Osteoblast (primary cell): ENCODE results near the gene MRPS26. TPM values are rescaled to one million over a fixed set of nuclear protein-coding genes. Genes with fewer than 3 reads are reported as not detected.

Experiments used
- DNase-seq: peaks from one replicate; pipeline ENCODE4 v3.0.0; 2011; ENCODE audit warnings: low spot score, mixed read lengths; ENCODE audit not compliant: insufficient read length; ENCODE audit errors: missing footprints
- H2AFZ ChIP-seq: 2 replicates; pipeline ENCODE4 v1.6.0; 2011; ENCODE audit warnings: mild to moderate bottlenecking, low read length
- H3K27ac ChIP-seq: 2 replicates; pipeline ENCODE4 v1.5.1; 2011; ENCODE audit warnings: mild to moderate bottlenecking, low read depth, low read length, moderate library complexity
- H3K27me3 ChIP-seq: 2 replicates; pipeline ENCODE4 v1.6.0; 2012; ENCODE audit warnings: mild to moderate bottlenecking, control low read depth, inconsistent platforms, low read length, moderate library complexity; ENCODE audit not compliant: insufficient read depth
- H3K36me3 ChIP-seq: 2 replicates; pipeline ENCODE4 v1.5.1; 2011; ENCODE audit warnings: mild to moderate bottlenecking, low read length, control low read depth, moderate library complexity; ENCODE audit not compliant: insufficient read depth
- H3K4me1 ChIP-seq: 2 replicates; pipeline ENCODE4 v1.5.1; 2011; ENCODE audit warnings: mild to moderate bottlenecking, low read length, control low read depth, moderate library complexity; ENCODE audit not compliant: insufficient read depth
- H3K4me2 ChIP-seq: 2 replicates; pipeline ENCODE4 v1.6.0; 2011; ENCODE audit warnings: mild to moderate bottlenecking, low read length; ENCODE audit not compliant: insufficient read depth
- H3K4me3 ChIP-seq: fragments of 200-600 bp; sonication (generic); 3 replicates; pipeline ENCODE4 v1.5.1; 2012; ENCODE audit warnings: mild to moderate bottlenecking, low read length, inconsistent platforms; ENCODE audit not compliant: insufficient read depth
- H3K79me2 ChIP-seq: 2 replicates; pipeline ENCODE4 v1.6.0; 2012; ENCODE audit warnings: mild to moderate bottlenecking, low read length, control low read depth, inconsistent platforms; ENCODE audit not compliant: insufficient read depth
- H3K9me3 ChIP-seq: 2 replicates; pipeline ENCODE4 v1.5.1; 2011; ENCODE audit warnings: low read depth, low read length, control low read depth
- H4K20me1 ChIP-seq: 2 replicates; pipeline ENCODE4 v1.6.0; 2012; ENCODE audit warnings: mild to moderate bottlenecking, low read length, control low read depth; ENCODE audit not compliant: insufficient read depth
- total RNA-seq: library from RNA; depleted of rRNA; stranded (reverse); fragments of >200 nt; gene quantifications from 2 replicates; pipeline ENCODE4 v1.2.3, GENCODE V29; 2012
- TF ChIP-seq, protein P1 (sequence below): IDR thresholded peaks from 2 replicates; pipeline ENCODE4 v1.5.1; 2011; ENCODE audit warnings: mild to moderate bottlenecking, low read depth, low read length, moderate library complexity; ENCODE audit errors: extremely low read depth

Gene MRPS26
- total RNA-seq, 1 donor, result 21.0 TPM

DNA sequence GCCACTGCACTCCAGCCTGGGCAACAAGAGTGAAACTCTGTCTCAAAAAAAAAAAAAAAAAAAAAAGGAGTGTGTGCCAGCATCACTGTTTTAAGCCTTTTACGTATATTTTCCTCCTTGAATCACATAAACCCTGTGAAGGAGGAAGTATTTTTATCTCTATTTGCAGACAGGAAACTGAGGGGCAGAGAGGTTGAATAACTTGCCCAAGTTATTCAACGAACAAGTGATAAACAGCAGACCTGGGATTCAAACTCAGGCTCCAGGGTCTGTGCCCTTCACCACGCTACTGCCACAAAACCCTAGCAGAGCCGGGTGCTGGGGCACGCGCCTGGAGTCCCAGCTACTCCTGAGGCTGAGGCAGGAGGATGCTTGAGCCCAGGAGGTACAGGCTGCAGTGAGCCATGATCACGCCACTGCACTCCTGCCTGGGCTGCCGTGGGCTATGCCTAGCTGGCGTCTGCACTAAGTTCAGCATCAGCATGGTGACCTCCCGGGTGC is 48.1 kb downstream of the MRPS26 start:
- Histone ChIP-seq H2AFZ (no peak overlapping the region), H3K27ac (no peak overlapping the region), H3K9me3 (no peaks in the 10 kb centered on the region), H4K20me1 (no peaks in the 10 kb centered on the region), H3K79me2 (no peaks in the 10 kb centered on the region), H3K4me1 (no peaks in the 10 kb centered on the region), H3K27me3 (peaks cover 26% of the 10 kb centered on the region), H3K4me3 (no peak overlapping the region), H3K36me3 (no peaks in the 10 kb centered on the region), H3K4me2 (no peak overlapping the region)
- TF ChIP-seq, protein P1, sequence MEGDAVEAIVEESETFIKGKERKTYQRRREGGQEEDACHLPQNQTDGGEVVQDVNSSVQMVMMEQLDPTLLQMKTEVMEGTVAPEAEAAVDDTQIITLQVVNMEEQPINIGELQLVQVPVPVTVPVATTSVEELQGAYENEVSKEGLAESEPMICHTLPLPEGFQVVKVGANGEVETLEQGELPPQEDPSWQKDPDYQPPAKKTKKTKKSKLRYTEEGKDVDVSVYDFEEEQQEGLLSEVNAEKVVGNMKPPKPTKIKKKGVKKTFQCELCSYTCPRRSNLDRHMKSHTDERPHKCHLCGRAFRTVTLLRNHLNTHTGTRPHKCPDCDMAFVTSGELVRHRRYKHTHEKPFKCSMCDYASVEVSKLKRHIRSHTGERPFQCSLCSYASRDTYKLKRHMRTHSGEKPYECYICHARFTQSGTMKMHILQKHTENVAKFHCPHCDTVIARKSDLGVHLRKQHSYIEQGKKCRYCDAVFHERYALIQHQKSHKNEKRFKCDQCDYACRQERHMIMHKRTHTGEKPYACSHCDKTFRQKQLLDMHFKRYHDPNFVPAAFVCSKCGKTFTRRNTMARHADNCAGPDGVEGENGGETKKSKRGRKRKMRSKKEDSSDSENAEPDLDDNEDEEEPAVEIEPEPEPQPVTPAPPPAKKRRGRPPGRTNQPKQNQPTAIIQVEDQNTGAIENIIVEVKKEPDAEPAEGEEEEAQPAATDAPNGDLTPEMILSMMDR, result no peak
- DNase-seq, result no peak

DNA sequence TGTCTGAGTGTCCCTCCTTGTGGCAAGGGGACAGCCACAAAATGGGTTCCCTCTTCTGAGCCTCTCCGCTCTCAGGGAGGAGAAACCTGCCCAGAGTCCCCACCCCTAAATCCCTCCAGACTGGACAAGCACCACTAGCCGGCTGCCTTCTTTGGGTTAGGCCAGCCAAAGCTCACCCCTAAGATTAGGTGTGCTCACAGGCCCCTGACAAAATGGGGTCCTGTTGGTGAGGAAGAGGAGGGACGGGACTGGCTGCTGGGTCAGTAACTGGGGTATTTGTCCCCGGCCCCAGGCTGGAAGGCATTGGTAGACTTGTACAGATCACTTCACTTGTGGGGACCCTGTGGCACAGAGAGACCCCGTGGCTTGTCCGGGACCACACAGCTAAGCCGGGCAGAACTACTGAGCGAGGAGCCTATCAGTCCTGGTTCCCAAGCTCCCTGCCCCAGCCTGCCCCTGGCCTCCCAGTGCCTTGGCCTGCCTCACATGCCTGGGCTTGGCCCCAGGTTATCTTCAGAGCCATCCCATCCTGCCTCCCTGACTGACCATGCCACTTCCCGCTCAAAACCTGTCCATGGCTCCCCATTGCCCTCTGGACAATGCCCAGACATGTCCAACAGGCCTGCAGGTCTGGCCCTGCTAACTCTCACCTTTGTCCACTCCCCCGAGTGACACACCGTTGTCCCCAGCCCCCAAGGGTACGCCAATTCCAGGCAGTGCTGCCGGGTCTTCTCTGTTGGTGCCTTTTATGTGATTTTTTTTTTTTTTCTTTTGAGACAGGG is 49.2 kb downstream of the MRPS26 start:
- Histone ChIP-seq H3K4me3 (no peak overlapping the region), H4K20me1 (no peaks in the 10 kb centered on the region), H3K79me2 (no peaks in the 10 kb centered on the region), H3K27me3 (peaks cover 21% of the 10 kb centered on the region), H3K36me3 (no peaks in the 10 kb centered on the region), H3K27ac (no peak overlapping the region), H3K4me1 (no peaks in the 10 kb centered on the region), H2AFZ (no peak overlapping the region), H3K4me2 (no peak overlapping the region), H3K9me3 (no peaks in the 10 kb centered on the region)
- DNase-seq, result peak; percentile 54
- TF ChIP-seq, protein P1, result no peak

Other genes starting within 250 kb of the MRPS26 start
- gene CPXM1, start 245.4 kb upstream of the MRPS26 start, total RNA-seq, result under 0.01 and 0.88 TPM in 2 replicates
- gene C20orf141, start 231.1 kb upstream of the MRPS26 start, total RNA-seq, result 0.29 and 0.36 TPM in 2 replicates
- under 0.01 TPM in 1 of 2 replicates, not detected in the other for gene TMEM239, start 229.7 kb upstream of the MRPS26 start, total RNA-seq
- gene PCED1A, start 205.4 kb upstream of the MRPS26 start, total RNA-seq, result 21.5 and 24.2 TPM in 2 replicates
- gene VPS16, start 205.3 kb upstream of the MRPS26 start, total RNA-seq, result 36.2 and 40.1 TPM in 2 replicates
- 44.2 and 51.0 TPM in 2 replicates for gene PTPRA, start 172.6 kb upstream of the MRPS26 start, total RNA-seq
- 0.29 TPM in 1 of 2 replicates, not detected in the other for gene GNRH2, start 2.4 kb upstream of the MRPS26 start, total RNA-seq
- gene OXT, start 25.6 kb downstream of the MRPS26 start, total RNA-seq, result not detected in 2 replicates
- gene AVP, start 38.7 kb downstream of the MRPS26 start, total RNA-seq, result not detected in 2 replicates
- gene FASTKD5, start 113.8 kb downstream of the MRPS26 start, total RNA-seq, result 8.3 and 9.4 TPM in 2 replicates
- 4.1 and 4.3 TPM in 2 replicates for gene UBOX5, start 113.8 kb downstream of the MRPS26 start, total RNA-seq
- gene LZTS3, start 127.5 kb downstream of the MRPS26 start, total RNA-seq, result 2.4 and 3.6 TPM in 2 replicates
- 25.9 and 26.8 TPM in 2 replicates for gene DDRGK1, start 158.6 kb downstream of the MRPS26 start, total RNA-seq
- 29.8 and 34.0 TPM in 2 replicates for gene ITPA, start 163.4 kb downstream of the MRPS26 start, total RNA-seq
- gene SLC4A11, start 193.1 kb downstream of the MRPS26 start, total RNA-seq, result under 0.01 TPM in 2 replicates